GM18505 (cell line): Measurements from ENCODE around the gene HACD2.

Experiments
- ATAC-seq: cut with Tn5 transposase; IDR thresholded peaks from one replicate; pipeline ENCODE4 v1.9.1; 2021; ENCODE audit not compliant: unreplicated experiment
- POLR2A ChIP-seq: IDR thresholded peaks from 4 replicates; pipeline ENCODE4 v1.6.1; 2011; ENCODE audit warnings: borderline replicate concordance; ENCODE audit not compliant: insufficient read depth, insufficient read length; ENCODE audit errors: extremely low read depth

HACD2 gene

DNA sequence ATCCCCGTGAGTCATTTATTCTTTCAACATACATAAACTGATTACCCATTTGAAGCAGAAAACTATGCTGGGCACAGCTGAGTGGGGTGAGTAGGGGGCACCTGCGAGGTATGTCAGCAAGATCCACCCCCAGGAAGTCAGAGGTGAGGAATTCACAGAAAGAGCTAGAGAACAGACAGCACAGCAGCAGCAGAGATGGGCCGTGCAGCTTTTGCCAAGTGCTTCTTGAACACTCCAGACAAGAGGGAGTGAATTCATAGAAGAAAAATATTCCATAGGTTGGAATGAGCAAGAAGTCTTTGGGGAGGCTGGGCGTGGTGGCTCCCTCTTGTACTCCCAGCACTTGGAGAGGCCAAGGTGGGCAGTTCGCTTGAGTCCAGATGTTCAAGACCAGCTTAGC lies 126.6 kb downstream of the HACD2 start:
- TF ChIP-seq POLR2A, result no peak
- ATAC-seq, result no peak

DNA sequence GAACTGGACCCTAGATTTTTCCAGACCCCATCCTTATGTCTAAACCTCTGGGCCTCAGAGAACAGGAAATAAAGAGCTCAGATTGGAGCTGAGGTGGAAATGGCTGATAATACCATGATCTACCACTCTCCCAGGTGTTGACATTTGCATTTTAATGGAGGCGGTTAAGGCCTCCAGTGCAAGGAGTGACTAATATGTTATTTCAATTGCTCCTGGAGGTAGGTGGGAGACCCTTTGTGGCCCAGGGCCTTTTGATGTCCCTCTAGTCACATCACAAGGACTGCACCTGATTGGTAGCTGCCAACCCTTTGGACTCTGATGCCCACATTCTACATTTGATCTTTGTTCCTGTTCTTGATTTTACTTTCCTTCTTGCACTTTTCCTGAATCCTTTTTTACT lies 127.0 kb downstream of the HACD2 start:
- no peak for TF ChIP-seq POLR2A
- ATAC-seq, result no peak

DNA sequence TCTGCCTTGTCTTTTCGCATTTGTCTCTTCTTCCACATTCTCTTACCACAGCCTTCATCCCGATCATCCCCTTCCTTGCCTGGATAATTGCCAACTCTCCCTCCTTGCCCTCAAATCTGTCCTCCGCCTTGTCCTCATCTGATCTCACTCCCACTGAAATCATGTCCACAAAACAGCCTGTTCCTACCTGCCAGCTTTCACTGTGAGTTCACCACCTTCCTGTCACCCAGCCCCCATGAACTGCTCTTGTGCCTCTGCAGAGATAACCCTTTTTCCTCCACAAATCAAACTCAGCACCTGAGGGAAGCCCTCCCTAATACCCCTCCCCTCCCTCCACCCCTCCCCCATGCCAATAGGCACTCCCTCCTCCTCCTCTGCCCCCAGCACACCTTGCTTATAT lies 131.2 kb downstream of the HACD2 start:
- TF ChIP-seq POLR2A, result no peak
- no peak for ATAC-seq

DNA sequence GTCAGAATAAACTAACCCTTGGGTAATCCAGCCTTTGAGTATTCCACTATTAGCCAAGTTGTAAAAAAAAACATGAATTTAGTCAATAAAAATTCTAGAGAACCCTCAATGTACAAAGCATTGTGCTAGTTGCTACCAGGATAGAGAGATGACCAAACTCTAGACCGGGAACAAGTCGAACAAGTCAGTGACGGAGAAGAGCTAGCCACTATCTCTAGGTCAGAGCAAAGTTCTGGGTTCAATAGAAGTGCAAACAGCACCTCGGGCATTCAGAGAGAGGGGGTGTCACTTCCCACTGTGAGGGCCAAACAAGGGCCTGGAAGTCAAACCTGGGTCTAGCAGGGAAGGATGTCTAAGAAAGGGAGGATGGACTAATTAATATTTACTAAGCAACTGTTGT lies 133.7 kb downstream of the HACD2 start:
- ATAC-seq, result no peak
- no peak for TF ChIP-seq POLR2A

DNA sequence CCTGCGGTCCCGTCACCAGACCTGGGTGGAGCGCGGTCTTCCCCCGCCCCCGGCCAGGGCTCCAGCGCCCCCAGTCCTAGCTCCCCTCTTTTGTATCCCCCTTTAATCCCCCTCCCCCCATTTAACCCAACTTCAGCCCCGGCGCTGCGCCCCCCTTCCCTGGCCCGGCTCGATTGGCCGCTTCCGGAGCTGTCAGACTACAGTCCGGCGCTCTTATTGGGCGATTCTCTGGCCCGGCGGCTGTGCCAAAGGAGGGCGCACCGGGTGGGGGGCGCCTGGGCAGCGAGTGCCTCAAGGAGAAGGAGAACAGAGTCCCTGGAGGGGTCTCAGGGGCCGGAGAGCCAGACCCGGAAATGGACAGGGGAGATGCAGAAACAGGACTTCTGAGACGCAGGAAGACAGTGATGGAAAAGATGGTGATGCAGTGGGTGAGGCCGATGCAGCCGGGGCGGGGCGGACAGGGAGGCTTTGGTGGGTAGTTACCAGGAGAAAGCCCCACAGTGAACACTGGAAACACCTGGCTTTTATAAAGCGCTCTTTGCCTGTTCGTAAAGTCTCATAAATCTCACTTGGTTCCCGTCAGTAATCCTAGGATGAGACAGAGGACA lies 134.8 kb downstream of the HACD2 start:
- ATAC-seq, result no peak
- no peak for TF ChIP-seq POLR2A

DNA sequence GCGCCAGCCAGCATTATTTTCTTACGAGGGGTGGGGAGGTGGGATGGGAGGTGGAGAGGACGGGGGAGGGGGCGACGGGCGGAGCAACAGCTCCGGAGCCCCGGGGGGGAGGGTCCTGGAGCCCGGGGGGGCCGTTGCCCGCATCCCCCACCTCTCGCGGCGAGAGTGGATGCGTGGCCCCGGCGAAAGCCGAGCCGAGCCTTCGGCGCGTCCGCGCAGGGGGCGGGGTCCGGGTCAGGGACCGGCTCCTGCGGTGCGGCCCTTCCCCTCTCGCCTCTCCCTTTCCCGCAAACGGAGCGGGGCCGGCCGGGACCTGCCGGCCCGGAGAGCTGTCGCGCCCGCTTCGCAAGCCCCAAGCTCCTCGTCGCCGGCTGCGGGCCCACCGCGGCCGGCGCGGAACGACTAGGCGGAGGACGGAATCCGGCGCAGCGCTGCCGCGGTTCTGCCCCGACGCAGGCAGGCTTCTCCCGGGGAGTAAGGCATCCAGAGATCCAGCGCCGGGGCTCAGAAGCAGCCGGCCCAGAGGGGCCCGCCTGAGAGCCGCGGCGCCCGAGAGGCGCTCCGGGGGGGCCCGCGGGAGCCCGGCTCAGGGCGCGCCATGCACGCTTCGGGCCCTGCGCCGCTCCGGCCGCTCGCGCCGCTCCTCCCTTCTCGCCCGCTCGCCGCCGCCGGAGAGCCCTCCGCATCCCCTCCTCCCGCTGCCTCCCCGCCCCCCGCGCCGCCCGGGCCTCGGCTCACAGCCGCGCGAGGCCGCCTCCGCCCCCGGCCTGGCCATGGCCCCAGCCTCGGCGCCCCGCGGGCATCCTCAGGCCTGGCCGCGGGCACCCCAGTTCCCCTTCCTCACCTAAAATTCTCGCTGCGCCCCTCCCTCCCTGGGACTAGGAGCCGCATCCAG lies 135.5 kb downstream of the HACD2 start:
- no peak for TF ChIP-seq POLR2A
- ATAC-seq, result no peak

DNA sequence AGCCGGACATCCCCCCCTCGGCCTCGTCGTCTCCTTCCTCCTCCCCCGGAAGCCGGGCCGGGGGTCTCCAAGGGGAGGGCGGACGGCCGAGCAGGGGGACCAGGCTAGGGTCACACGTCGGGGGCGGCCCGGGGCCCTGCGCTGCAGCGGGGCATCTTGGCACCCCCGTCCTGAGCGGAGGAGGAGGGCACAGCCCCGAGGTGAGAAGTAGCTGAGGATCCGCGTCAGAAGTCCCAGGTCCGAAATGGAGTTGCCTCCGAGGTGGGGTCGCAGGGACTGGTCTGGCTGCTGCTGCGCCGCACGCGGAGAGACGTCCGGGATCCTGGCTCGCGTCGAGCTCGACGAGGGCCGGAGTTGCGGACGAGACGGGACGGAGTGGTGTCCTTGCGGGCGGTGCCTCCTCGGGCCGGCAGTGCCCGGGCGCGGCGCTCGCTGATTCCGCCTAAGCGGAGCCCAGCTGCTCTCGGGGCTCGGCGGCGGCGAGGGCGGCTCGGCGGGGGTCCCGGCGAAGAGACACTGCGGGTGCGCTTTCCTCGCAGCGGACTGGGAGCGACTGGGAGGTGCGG lies 136.2 kb downstream of the HACD2 start, which contains the start of gene ADCY5:
Gene ADCY5, minus strand, starts transcription at position 555 of the 566 bp plus-strand sequence. Its CDS starts 545 bp downstream, at position 10.
- TF ChIP-seq POLR2A, result no peak
- no peak for ATAC-seq

DNA sequence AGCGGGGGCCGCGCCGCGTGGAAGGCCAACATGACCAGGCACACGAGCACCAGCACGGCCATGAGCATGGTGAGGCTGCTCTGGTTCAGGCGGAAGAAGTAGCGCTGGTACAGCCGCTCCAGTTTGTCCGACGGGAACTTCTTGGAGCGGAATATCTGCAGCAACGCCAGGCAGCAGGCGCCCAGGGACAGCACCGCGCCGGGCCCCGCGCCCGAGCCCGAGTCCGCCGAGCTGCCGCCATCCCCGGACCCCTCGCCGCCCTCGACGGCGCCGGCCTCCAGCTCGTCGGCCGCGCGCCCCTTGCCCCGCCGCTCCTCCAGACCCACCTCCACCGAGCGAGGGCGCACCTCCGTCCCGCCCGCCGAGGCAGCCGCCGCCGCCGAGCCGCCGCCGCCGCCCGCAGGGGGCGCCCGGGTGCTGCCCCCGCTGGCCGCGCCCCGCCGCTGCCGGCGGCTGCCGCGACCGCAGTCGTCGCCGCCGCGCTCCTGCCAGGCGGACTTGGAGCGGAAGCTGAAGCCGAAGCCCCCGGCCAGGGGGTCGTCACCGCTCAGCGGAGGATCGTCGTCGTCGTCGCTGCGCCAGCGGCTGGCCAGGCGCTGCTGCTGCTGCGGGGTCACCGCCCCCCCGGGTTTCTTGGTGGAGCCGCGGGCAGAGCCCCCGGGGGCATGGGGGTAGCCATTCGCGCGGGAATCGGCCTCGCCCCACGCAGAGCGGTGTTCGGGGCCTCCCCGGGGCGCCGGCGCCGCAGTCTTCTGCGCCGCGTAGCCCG lies 136.9 kb downstream of the HACD2 start:
- no peak for ATAC-seq
- TF ChIP-seq POLR2A, result no peak

DNA sequence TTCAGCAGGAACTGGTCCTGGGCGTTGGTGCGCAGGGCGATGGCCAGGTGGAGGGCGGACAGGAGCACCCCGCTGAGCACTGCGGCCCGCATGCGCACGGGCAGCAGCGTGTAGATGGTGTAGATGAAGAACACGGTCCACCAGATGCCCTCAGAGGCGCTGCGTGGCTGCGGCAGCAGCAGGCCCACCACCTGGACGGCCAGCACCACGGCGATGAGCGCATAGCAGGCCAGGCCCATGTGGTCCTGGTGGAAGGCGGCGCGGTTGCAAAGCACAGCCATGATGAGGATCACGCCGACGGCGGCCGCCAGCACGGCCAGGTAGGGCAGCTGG lies 137.5 kb downstream of the HACD2 start:
- ATAC-seq, result no peak

DNA sequence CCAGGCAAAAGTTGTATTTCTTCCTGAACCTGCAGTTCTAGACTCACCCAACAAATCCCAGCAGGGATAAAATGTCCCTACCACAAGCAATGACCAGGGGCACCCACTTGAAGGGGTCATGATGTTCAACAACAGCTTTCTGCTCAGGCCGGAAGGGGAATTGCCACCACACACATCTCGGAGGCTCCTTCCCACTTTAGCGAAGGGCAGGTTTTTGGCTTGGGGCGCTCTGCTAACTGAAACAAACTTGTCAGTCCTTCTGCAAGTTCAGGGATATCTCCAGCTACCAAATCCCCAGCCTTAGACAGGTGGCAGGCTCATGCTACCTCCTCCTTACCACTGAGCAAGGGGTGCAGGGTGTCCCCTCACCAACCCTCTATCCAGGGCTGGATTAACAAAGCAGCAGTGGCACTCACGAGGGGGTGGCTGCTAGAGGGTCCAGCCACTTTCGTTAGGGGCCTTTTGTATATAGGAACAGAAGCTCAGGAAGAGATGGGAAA lies 138.2 kb downstream of the HACD2 start:
- TF ChIP-seq POLR2A, result no peak
- ATAC-seq, result no peak

More for the DNA sequence above, 137.5 kb downstream of the HACD2 start:
- no peak for TF ChIP-seq POLR2A

DNA sequence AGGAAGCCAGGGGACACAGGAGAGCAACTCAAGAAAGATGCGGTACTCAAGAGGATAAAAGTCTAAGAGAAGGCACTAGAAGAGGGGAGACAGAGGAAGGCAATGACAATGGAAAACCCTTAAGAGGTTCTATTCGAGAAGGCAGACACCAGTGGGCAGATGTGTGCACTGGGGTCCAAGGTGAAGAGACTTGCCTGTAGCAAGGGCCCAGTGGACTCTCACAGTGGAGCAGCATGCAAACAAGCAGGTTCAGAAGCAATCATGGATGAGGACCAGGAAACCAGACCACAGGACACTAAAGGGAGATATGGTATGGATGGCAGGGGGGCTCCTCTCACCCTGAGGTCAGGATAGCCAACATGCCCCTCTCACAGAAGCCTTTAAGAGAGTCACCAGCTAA lies 138.6 kb downstream of the HACD2 start:
- no peak for TF ChIP-seq POLR2A
- ATAC-seq, result no peak

DNA sequence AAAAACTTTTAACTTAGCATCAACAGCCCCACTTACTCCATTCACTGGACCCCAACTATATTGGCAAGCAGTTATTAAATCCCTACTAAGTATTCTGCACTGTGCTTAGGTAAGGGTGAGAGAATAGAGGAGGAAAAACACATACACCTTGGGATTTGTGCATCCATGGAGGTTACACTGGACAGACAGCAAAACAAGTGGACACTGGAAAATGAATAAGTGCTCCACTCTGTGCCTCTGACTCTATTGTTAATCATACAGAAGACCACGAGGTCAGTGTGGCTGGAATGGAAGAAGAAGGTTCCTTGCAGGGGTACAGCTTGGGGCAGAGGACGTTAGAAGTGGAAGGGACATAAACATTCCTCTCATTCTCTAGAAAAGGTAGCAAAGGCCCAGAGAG lies 139.2 kb downstream of the HACD2 start:
- ATAC-seq, result no peak
- TF ChIP-seq POLR2A, result no peak

DNA sequence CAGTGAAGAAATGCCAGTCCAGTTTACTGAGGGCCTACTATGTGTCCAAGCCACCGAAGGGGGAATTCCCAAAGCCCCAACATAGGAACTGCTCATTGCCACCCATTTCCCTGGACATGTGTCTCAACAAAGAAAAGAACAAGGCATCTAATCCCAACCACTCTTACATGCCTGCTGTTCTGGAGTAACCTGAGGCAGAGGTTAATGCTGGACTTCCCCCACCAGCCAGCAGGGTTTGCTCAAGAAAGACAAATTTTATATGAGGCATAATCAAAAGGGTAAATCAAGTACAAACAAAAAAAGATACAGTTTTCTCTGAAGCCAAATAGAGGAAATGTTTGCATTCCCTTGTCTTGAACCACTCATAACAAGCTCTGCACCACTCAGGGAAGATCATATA lies 140.1 kb downstream of the HACD2 start:
- TF ChIP-seq POLR2A, result no peak
- ATAC-seq, result no peak
